ENCODE measurements around the gene PARD6G.

- TF ChIP-seq CTCF (IDR thresholded peaks at IDR 0.05): no peak
- TF ChIP-seq POLR2AphosphoS5 (IDR thresholded peaks at IDR 0.05): no peak
- no peak for TF ChIP-seq POLR2A (IDR thresholded peaks at IDR 0.05)
These were observed 71.7 kb downstream of the PARD6G start for GRCh38 chr18:80175451-80176204.

All from upper lobe of left lung (tissue), 4 donors.